T-helper 1 cell treated with Interleukin-12 subunit alpha and Interleukin-12 subunit beta and Interleukin-4 antibody, amounts not matched to agents 30 ng/mL and 1 ng/mL, for 36 hours (primary cell): Measurements from ENCODE around the gene SPNS3. TPM values are rescaled to one million over a fixed set of nuclear protein-coding genes. Genes with fewer than 3 reads are reported as not detected.

Source experiments
- intact Hi-C: fragments of 100-400 bp; cut with micrococcal nuclease; formaldehyde crosslinking; loops from one replicate; pipeline ENCODE4 v1.15.1; 2024
- total RNA-seq: library from RNA; stranded (reverse); gene quantifications from 2 replicates; pipeline ENCODE4 v1.2.3, GENCODE V29; 2022

The SPNS3 gene
- total RNA-seq, 1 donor from 2014 or later, result 6.6 TPM

DNA sequence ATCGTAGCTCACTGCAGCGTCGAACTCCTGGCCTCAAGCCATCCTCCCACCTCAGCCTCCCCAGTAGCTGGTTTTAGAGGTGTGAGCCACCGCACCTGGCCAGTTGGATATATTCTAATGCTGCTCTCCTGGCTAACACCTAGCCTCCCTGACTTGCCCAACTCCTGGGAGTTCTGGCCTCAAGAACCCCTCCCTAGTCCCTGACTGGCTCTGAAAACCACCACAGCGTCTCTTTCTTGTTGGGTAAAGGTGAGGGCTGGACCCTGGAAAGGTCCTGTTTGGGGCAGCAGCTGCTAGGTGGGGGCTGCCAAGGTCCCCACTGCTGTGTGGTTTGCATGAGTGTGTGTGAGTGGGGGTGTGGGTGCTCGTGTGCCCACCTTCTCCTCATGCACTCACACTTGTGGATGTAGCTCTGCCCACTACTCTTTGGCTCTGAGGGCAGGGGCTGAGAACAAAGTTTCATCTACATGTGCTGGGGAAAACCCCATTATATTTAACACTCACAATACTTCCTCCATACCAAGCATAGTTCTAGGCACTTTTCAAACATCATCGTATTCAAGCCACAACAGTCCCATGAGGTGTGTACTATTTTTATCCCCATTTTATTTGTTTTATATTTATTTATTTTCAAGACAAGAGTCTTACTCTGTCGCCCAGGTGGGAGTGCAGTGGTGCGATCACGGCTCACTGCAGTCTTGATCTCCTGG lies 7.1 kb upstream of the SPNS3 start:
- intact Hi-C loops, result loop anchor here (10.0 kb wide), 1 partner anchor 78 kb away; no protein-coding TSS in a partner anchor

DNA sequence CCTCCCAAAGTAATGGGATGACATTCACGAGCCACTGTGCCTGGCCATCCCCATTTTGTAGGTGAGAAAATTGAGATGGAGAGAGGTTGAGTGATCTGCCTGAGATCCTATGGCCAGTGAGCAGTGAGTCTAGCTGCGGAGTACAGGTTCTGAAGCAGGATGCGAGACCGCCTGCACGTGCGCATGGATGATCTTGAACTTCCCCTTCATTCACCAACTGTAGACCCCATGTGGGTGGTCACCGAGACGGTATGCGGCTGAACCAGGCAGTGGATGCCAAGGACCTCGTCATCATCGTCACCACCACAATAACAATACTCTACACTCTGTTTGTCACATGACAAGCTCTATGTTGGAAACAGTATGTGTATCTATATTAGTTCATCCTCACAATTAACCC lies 6.2 kb upstream of the SPNS3 start:
- intact Hi-C loops, result loop anchor here (10.0 kb wide), 1 partner anchor 77 kb away; no protein-coding TSS in a partner anchor

DNA sequence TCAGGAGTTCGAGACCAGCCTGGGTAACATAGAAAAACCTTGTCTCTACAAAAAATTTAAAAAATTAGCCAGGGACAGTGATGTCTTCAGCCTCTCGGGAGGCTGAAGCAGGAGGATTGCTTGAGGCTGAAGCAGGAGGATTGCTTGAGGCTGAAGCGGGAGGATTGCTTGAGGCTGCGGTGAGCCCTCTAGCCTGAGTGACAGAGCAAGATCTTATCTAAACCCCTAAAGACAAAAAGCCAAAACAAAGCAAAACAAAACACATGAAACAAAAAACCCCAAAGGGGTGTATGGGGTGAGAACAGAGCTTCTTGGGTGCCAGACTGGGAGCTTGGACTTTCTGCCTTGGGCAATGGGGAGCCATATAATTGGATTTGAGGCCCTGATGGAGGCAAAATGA lies 2.6 kb downstream of the SPNS3 start:
- intact Hi-C loops, result no loop called here

DNA sequence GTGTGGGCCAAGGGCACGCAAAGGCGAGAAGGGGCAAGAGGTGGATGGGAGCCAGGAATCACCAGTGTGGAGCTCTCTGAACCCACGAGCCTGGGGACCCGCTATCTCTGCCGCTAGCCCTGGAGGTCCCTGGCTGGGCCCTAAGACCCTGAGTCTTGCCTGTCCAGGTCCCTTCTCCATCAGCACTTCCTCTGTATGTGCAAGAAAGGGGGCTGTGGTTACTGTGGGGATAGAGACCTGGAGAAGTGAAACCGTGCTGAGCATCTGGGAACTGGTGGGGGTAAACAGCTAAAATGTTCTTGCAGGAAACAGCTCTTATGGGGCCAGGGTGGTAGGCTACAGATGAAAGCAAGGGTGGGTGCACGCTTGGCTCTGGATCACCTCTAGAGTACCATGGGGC lies 3.1 kb downstream of the SPNS3 start:
- intact Hi-C loops, result no loop called here

GRCh38 chr17:4438162-4438944 lies 4.6 kb downstream of the SPNS3 start:
- intact Hi-C loops, result no loop called here

DNA sequence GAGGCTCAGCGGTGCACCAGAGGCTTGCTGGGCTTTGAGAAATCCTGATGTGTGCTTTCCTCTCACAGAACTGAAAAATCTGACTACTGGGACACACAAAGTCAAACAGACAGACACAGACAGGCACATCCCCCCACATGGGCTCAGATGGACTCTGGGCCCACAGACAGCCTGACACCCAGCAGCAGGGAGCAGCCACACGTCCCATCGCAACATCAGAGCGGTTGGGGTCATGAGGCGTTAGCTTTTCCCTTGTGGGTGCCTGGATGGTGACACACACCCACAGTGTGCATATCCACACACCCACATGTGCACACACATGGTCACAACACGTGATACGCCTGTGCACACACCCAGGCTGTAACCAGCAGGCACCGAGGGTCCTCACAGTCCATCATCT lies 6.3 kb downstream of the SPNS3 start:
- intact Hi-C loops, result no loop called here

DNA sequence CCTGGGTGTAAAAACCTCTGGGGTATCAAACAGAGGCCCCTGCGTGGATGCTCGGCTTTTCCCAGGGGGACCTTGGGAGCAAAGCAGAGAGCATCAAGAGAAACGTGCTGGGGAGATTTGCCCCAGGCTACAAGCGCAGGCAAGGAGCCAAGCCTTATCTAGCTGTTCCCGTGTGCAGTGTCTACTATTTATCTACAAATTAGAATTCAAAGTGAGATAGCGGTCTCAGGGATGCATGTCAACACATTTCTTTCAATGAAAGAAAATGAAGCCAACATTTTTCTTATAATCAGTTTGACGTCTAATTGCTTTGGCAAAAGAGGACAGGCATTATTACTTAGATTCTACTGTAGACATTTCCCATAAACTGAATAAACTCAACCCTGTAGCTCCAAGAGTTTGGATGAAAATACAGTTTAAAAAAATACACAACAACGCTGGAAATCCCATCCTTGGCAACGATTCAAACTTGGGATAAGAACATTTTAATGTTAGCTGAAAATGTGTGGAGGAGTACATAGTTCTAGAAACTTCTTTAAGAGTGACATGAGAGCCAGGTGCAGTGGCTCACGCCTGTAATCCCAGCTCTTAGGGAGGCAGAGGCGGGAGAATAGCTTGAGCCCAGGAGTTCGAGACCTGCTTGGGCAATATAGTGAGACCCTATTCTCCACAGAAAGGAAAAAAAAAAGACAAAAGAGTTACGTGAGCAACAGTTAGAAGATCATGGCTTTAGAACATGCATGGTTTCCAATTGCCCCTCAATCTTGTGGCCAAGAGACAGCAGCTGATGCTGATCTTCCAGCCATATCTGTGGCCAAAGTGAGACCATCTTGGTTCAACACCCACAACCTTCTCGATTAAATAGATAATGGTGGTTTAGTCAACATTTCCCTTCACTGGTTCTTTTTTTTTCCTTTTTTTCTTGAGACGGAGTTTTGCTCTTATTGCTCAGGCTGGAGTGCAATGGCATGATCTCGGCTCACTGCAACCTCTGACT lies 7.2 kb downstream of the SPNS3 start:
- intact Hi-C loops, result no loop called here

- intact Hi-C loops, result no loop called here
Measured at GRCh38 chr17:4442582-4442981, 8.8 kb downstream of the SPNS3 start.

DNA sequence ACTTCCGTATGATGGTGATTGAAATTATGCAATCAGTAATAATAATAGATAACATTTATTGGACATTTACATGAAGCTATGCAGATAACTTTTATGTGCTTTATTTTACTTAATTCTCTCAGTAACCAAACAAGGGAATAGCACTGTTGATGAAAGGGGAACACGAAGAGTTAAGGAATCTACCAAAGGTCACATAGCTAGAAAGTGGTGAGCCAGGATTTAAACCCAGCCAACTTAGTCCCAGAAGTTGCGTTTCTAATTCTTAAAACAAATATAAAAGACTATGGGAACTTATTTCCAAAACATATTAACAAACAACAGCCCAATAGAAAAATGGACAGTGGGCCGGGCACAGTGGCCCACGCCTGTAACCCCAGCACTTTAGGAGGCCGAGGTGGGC lies 9.7 kb downstream of the SPNS3 start:
- intact Hi-C loops, result no loop called here

DNA sequence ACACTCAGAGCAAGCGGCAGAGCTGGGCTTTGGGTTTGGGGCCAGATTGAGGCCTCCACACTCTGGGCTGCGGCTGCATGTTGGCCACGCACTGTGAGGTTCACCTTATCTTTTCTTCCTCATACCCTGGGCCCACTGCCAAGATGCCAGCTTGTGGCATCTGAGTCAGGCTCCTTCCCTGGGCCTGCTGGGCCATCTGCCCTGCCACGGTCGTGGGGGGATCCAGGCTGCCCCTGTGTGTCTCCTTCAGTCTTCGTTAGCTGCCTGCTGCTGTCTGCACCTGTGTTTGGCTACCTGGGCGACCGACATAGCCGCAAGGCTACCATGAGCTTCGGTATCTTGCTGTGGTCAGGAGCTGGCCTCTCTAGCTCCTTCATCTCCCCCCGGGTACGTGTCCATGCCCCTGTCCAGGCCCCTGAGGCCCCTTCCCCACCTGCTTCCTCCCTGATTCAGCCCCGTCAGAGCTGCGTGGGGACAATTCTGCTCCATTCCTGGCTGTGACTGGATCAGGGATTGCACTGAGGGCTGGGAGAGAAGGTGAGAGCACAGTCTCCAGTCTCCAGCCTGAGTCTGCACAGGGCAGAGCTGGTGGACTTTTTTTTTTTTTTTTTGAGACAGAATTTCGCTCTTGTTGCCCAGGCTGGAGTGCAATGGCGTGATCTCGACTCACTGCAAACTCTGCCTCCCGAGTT lies 11.2 kb downstream of the SPNS3 start:
- intact Hi-C loops, result no loop called here

DNA sequence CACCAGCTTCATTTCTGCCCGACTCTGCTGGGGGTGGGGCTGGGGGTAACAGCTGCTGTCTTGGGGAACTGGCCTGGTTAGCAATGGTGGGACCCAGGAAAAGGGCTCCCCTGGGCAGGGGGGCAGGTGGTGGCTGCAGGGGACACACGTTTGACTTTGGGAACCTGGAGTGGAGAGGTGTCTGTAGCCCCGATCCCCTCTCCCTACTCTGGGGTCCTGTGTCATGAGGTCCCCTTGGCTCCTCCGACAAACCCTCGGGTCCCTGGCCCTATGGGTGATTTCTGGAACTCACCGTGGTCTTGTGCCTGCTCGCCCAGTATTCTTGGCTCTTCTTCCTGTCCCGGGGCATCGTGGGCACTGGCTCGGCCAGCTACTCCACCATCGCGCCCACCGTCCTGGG lies 12.0 kb downstream of the SPNS3 start:
- intact Hi-C loops, result no loop called here

DNA sequence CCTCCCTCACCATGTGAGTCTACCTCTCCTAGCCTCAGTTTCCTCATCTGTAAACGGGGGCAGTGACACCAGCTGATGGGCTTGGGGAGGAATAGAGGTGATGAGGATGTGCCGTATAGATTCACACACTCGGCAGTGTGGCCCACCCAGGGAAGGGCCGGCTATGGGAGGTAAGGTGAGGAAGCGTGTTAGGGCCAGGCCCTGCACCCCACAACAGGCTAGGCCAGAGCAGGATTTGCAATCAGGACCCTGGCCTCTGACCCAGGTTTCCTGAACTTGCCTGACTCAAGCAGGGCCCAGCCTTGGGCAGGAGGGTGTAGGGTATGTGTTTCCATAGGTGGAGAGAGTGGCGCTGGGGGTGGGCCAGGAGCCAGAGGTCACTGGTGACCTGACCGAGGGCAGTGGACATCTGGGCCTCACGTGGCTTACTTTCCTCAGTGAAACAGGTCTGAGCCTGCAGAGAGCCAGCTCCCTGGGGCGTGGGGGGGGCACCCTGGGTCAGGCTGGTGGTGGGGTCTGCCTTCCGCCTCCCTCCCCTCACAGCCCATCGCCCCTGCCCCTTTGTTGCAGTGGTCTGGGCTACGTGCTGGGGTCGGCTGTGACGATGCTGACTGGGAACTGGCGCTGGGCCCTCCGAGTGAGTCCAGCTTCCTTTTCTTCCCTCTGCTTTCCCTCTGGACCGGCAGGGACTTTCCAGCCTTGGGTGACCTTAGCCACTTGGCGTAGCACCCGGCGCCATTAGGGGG lies 12.8 kb downstream of the SPNS3 start:
- intact Hi-C loops, result no loop called here

GRCh38 chr17:4448197-4448980 lies 14.6 kb downstream of the SPNS3 start:
- intact Hi-C loops, result no loop called here

GRCh38 chr17:4449736-4450135 lies 16.0 kb downstream of the SPNS3 start:
- intact Hi-C loops, result no loop called here

- intact Hi-C loops, result no loop called here
Measured at GRCh38 chr17:4450710-4451316, 17.1 kb downstream of the SPNS3 start.

- intact Hi-C loops, result no loop called here
Measured at GRCh38 chr17:4453812-4454591, 20.3 kb downstream of the SPNS3 start.

GRCh38 chr17:4460661-4461060 lies 26.9 kb downstream of the SPNS3 start:
- intact Hi-C loops, result no loop called here

DNA sequence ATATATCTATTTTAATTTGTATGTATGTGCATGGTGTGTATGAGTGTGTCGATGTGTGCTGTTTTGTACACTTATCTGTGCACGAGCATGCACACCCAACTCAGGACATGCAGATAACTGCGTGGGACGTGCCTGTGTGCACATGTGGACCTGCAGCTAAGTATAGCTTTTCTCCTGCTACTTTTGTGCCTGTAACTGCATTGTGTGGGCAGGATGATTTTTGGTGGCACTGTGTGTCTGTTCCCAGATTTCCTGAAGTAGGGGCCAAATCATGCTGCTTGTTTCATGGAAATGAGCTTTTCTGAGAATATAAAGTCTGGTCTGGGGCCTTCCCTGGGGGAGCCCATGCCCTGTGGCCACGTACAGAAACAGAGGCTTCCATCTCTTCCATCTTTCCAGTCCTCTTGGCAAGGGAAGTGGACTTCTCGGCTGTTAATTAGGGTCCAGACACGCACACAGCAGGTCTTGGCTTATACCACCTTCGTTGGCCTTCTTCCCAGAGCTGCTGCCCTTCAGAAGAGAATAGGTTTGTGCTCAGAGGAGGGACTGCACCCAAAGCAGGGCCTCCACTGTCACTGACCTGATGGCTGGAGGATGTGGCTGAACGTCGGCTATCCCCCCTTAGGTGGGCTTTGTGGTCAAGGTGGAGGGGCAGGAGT lies 30.2 kb downstream of the SPNS3 start:
- intact Hi-C loops, result no loop called here
